ENCODE measurements around the gene VSIG1. TPM values are rescaled to one million over a fixed set of nuclear protein-coding genes. Genes with fewer than 3 reads are reported as not detected.
A peak's percentile ranks its signal among the peaks of the same experiment; 100 is the strongest.

VSIG1 gene
- total and polyA plus RNA-seq, 2 of the 13 experiments (the other 11 are each of a cell fraction or from before 2014, with no cell fraction given): 0.01 TPM; not detected in 1

DNA sequence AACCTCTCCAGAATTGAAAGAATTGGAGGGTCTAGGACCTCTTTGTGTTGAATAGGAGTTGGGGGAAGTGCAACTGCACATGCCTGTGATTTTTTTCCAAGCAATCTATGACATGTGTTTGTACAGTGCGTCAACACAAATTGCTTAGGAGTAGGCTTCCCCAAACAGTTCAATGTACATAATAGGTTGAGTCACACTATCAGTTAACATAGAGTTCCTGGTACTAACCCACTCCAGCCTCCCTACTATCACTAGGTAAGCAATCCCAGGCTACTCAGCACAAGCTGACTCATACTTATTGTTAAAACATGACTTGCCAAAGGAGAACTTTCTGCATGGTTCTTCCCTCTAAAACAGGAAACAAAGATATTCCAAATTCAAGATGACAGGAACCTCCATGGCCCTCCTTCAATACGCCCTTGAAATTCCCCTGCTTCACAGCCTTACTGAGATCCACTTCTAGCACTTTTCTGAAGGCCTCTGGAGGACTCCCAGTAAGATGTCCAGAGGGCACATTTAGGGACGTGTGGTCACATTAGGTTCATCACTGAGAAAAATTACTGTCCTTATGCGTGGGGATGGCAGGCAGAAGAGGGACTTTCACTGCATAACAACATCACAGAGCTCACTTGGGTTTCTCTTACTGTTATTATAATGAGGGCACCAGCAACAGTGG, 8.4 kb upstream of the VSIG1 start (continued):
- TF ChIP-seq MAFF (IDR thresholded peaks at IDR 0.05; ENCODE audit: low read depth, low read length) (peak; percentile 72), GATAD2A (CRISPR knock-in tag; IDR thresholded peaks at IDR 0.05) (peak; percentile 34; the same call in 1 of the 2 replicates), ZNF790 (CRISPR knock-in tag; IDR thresholded peaks at IDR 0.05; ENCODE audit: borderline replicate concordance) (no peak), ZNF205 (CRISPR knock-in tag; IDR thresholded peaks at IDR 0.05) (peak; percentile 98), GABPB1 (CRISPR knock-in tag; IDR thresholded peaks at IDR 0.05) (no peak), JUN (CRISPR knock-in tag; IDR thresholded peaks at IDR 0.05) (peak; percentile 56; the same call in 1 of the 2 replicates), RXRB (CRISPR knock-in tag; IDR thresholded peaks at IDR 0.05; ENCODE audit: borderline replicate concordance) (0 out of 2 replicates have a peak, but pooled peaks have one; percentile 14), ZNF17 (CRISPR knock-in tag; IDR thresholded peaks at IDR 0.05) (no peak), MED1 (CRISPR knock-in tag; IDR thresholded peaks at IDR 0.05) (0 out of 2 replicates have a peak, but pooled peaks have one; percentile 27), ZSCAN30 (CRISPR knock-in tag; IDR thresholded peaks at IDR 0.05) (no peak), BCL6 (CRISPR knock-in tag; IDR thresholded peaks at IDR 0.05) (0 out of 2 replicates have a peak, but pooled peaks have one; percentile 9), ZFAT (CRISPR knock-in tag; conservative IDR thresholded peaks at IDR 0.05) (no peak), NFE2L2 (IDR thresholded peaks at IDR 0.05; ENCODE audit: low read length) (peak; percentile 37; the same call in 1 of the 2 replicates), DPF2 (CRISPR knock-in tag; IDR thresholded peaks at IDR 0.05; ENCODE audit: borderline replicate concordance, low read depth) (peak; percentile 21; the same call in 1 of the 2 replicates)
- TF ChIP-seq, protein P1, sequence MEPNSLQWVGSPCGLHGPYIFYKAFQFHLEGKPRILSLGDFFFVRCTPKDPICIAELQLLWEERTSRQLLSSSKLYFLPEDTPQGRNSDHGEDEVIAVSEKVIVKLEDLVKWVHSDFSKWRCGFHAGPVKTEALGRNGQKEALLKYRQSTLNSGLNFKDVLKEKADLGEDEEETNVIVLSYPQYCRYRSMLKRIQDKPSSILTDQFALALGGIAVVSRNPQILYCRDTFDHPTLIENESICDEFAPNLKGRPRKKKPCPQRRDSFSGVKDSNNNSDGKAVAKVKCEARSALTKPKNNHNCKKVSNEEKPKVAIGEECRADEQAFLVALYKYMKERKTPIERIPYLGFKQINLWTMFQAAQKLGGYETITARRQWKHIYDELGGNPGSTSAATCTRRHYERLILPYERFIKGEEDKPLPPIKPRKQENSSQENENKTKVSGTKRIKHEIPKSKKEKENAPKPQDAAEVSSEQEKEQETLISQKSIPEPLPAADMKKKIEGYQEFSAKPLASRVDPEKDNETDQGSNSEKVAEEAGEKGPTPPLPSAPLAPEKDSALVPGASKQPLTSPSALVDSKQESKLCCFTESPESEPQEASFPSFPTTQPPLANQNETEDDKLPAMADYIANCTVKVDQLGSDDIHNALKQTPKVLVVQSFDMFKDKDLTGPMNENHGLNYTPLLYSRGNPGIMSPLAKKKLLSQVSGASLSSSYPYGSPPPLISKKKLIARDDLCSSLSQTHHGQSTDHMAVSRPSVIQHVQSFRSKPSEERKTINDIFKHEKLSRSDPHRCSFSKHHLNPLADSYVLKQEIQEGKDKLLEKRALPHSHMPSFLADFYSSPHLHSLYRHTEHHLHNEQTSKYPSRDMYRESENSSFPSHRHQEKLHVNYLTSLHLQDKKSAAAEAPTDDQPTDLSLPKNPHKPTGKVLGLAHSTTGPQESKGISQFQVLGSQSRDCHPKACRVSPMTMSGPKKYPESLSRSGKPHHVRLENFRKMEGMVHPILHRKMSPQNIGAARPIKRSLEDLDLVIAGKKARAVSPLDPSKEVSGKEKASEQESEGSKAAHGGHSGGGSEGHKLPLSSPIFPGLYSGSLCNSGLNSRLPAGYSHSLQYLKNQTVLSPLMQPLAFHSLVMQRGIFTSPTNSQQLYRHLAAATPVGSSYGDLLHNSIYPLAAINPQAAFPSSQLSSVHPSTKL (CRISPR knock-in tag; IDR thresholded peaks at IDR 0.05): peak; percentile 78; the same call in 1 of the 2 replicates
- TF ChIP-seq, protein P2, sequence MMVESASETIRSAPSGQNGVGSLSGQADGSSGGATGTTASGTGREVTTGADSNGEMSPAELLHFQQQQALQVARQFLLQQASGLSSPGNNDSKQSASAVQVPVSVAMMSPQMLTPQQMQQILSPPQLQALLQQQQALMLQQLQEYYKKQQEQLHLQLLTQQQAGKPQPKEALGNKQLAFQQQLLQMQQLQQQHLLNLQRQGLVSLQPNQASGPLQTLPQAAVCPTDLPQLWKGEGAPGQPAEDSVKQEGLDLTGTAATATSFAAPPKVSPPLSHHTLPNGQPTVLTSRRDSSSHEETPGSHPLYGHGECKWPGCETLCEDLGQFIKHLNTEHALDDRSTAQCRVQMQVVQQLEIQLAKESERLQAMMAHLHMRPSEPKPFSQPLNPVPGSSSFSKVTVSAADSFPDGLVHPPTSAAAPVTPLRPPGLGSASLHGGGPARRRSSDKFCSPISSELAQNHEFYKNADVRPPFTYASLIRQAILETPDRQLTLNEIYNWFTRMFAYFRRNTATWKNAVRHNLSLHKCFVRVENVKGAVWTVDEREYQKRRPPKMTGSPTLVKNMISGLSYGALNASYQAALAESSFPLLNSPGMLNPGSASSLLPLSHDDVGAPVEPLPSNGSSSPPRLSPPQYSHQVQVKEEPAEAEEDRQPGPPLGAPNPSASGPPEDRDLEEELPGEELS (CRISPR knock-in tag; IDR thresholded peaks at IDR 0.05): peak; percentile 60
- TF ChIP-seq, protein P3, sequence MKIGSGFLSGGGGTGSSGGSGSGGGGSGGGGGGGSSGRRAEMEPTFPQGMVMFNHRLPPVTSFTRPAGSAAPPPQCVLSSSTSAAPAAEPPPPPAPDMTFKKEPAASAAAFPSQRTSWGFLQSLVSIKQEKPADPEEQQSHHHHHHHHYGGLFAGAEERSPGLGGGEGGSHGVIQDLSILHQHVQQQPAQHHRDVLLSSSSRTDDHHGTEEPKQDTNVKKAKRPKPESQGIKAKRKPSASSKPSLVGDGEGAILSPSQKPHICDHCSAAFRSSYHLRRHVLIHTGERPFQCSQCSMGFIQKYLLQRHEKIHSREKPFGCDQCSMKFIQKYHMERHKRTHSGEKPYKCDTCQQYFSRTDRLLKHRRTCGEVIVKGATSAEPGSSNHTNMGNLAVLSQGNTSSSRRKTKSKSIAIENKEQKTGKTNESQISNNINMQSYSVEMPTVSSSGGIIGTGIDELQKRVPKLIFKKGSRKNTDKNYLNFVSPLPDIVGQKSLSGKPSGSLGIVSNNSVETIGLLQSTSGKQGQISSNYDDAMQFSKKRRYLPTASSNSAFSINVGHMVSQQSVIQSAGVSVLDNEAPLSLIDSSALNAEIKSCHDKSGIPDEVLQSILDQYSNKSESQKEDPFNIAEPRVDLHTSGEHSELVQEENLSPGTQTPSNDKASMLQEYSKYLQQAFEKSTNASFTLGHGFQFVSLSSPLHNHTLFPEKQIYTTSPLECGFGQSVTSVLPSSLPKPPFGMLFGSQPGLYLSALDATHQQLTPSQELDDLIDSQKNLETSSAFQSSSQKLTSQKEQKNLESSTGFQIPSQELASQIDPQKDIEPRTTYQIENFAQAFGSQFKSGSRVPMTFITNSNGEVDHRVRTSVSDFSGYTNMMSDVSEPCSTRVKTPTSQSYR (CRISPR knock-in tag; IDR thresholded peaks at IDR 0.05; ENCODE audit: borderline replicate concordance): 0 out of 2 replicates have a peak, but pooled peaks have one; percentile 27
- TF ChIP-seq, protein P4, sequence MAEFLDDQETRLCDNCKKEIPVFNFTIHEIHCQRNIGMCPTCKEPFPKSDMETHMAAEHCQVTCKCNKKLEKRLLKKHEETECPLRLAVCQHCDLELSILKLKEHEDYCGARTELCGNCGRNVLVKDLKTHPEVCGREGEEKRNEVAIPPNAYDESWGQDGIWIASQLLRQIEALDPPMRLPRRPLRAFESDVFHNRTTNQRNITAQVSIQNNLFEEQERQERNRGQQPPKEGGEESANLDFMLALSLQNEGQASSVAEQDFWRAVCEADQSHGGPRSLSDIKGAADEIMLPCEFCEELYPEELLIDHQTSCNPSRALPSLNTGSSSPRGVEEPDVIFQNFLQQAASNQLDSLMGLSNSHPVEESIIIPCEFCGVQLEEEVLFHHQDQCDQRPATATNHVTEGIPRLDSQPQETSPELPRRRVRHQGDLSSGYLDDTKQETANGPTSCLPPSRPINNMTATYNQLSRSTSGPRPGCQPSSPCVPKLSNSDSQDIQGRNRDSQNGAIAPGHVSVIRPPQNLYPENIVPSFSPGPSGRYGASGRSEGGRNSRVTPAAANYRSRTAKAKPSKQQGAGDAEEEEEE (CRISPR knock-in tag; IDR thresholded peaks at IDR 0.05; ENCODE audit: borderline replicate concordance): no peak
- TF ChIP-seq, protein P5, sequence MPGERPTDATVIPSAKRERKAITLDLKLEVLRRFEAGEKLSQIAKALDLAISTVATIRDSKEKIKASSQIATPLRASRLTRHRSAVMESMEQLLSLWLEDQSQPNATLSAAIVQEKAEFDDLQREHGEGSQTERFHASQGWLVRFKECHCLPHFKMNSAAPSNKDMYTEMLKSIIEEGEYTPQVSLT (CRISPR knock-in tag; IDR thresholded peaks at IDR 0.05; ENCODE audit: borderline replicate concordance, low read depth): no peak

Data from HepG2 (cell line).